Tibial nerve (tissue), 4 donors: ENCODE measurements around the gene ZNF618.

Source experiments
- CTCF ChIP-seq, 5 experiments: fragments of 200-600 bp in 3 of 5; fragments of 450-650 bp in 2 of 5; sonication (generic) in 3 of 5; IDR thresholded peaks; one replicate each; pipeline ENCODE4 v1.5.1; 2016 to 2019; ENCODE audit warnings: antibody characterized with exemption in 5 of 5, mild to moderate bottlenecking in 3 of 5, moderate library complexity in 2 of 5
- EP300 ChIP-seq, 2 donors: sonication (generic); formaldehyde crosslinking; IDR thresholded peaks; one replicate each; pipeline ENCODE4 v1.6.1; 2017; ENCODE audit warnings: antibody characterized with exemption in 2 of 2, mild to moderate bottlenecking in 1 of 2
- POLR2A ChIP-seq, 2 donors: fragments of 450-650 bp; IDR thresholded peaks; one replicate each; pipeline ENCODE4 v1.6.1; 2017; ENCODE audit warnings: antibody characterized with exemption in 2 of 2, mild to moderate bottlenecking in 2 of 2, moderate library complexity in 2 of 2

DNA sequence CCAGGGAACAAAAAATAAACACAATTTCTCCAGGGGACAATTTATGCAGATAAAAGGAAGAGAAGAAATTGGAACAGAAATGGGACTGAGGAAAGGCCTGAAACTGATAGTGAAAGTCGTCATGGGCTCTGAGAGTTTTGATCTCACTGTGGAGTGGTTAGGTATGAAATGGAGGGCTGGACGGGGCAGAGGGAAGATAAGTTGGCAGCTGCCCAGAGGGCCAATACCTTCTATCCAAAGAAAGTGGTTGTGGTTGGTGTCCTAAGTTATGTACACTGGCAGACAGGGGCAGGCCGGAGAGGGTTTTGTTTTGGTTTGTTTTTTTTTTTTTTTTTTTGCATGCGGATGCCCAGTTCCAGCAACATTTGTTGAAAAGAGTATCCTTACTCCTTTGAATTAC is 46.1 kb downstream of the ZNF618 start:
- TF ChIP-seq CTCF (IDR thresholded peaks at IDR 0.05), result no peak
- no peak for TF ChIP-seq POLR2A (IDR thresholded peaks at IDR 0.05)
- no peak for TF ChIP-seq EP300 (IDR thresholded peaks at IDR 0.05)
